Erythroblast (primary cell): ENCODE results near the gene PRPF18.

ENCODE experiments used
- GATA1 ChIP-seq: IDR thresholded peaks from 2 replicates; pipeline ENCODE4 v1.6.1; 2011; ENCODE audit warnings: low read depth, mild to moderate bottlenecking, control low read depth, low read length, moderate library complexity
- POLR2A ChIP-seq: IDR thresholded peaks from 2 replicates; pipeline ENCODE4 v1.6.1; 2011; ENCODE audit warnings: mild to moderate bottlenecking, low read length

GRCh38 chr10:13660551-13660920 lies 73.8 kb downstream of the PRPF18 start:
- TF ChIP-seq POLR2A (no peak), GATA1 (no peak)
